Mammary epithelial cell (primary cell): ENCODE data around the gene ZNF557.

Experiments used
- CTCF ChIP-seq, 2 donors: IDR thresholded peaks in 1 of 2; conservative IDR thresholded peaks in 1 of 2; 2 replicates each; pipeline ENCODE4 v1.5.1; 2011 to 2012; ENCODE audit warnings: inconsistent platforms in 2 of 2, low read length in 2 of 2, mild to moderate bottlenecking in 2 of 2, control low read depth in 1 of 2, low read depth in 1 of 2; ENCODE audit not compliant: insufficient read depth in 1 of 2; ENCODE audit errors: extremely low read depth in 1 of 2
- EZH2 ChIP-seq: IDR thresholded peaks from 2 replicates; pipeline ENCODE4 v1.6.1; 2012; ENCODE audit warnings: low read length, inconsistent platforms, borderline replicate concordance

- TF ChIP-seq CTCF (conservative IDR thresholded peaks at IDR 0.05 in 1 of 2, IDR thresholded peaks at IDR 0.05 in 1 of 2; ENCODE audit: extremely low read depth in 1 of 2, insufficient read depth in 1 of 2, low read depth in 1 of 2, low read length in 2 of 2): no peak
- TF ChIP-seq EZH2: no peak
Measured at GRCh38 chr19:7104747-7105447, 35.4 kb downstream of the ZNF557 start.
